HG03280 (cell line): ENCODE measurements around the gene GNA12.
"Not testable (repeated sequence)": the region's sequence is repeated elsewhere in the genome, so short reads cannot be mapped to it uniquely, and the experiment has no call there.

Experiments used
- ATAC-seq: cut with Tn5 transposase; IDR thresholded peaks from one replicate; pipeline ENCODE4 v1.9.1; 2021; ENCODE audit warnings: mild to moderate bottlenecking, moderate library complexity; ENCODE audit not compliant: unreplicated experiment

Gene GNA12

DNA sequence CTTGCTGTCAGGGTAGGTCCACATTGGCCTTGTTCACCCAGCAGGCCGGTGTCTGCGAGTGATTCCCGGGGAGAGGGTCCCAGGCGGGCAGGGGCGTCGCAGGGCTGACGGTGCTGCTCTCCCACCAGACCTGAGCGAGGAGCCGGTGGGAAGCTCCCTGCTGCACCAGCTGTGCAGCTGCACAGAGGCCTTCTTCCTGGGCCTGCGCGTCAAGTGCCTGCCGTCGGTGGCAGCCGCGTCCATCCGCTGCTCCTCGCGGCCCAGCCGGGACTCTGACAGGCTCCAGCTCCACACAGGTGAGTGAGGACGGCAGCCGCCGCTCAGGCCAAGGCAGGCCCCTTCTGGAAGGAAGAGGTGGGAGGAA, 141.5 kb downstream of the GNA12 start:
- ATAC-seq = no peak

DNA sequence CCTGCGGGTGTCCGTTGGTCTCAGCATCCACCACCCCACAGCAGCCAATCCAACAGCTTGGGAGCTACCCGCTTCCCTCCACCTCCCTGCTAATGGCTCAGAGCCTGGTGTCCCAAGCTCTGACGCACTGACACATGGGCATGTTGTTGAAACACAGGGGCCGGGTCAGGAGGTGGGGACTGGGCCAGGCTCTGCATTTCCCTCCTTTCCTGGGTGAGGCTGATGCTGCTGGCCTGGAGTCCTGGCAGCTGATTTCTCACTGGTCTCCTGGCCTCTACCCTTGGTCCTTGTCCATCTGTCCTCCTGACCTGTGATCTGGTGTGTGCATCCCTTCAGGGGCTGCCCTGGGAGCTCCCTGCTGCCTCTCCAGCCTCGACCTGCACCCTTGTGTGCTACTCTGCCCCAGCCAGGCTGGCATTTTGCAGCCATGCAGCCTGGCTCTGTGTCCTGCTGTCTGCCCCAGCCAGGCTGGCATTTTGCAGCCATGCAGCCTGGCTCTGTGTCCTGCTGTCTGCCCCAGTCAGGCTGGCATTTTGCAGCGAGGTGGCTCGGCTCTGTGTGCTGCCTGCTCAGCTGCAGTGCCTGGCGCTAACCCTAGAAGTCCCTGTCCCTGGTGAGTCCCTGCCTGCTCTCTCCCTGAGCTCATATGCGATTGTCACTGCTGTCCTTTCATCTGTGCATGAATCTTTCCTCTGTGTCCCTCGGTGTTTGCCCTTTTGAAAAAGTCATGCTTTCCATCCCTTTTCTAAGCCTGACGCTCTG, 142.1 kb downstream of the GNA12 start:
- ATAC-seq = no peak

DNA sequence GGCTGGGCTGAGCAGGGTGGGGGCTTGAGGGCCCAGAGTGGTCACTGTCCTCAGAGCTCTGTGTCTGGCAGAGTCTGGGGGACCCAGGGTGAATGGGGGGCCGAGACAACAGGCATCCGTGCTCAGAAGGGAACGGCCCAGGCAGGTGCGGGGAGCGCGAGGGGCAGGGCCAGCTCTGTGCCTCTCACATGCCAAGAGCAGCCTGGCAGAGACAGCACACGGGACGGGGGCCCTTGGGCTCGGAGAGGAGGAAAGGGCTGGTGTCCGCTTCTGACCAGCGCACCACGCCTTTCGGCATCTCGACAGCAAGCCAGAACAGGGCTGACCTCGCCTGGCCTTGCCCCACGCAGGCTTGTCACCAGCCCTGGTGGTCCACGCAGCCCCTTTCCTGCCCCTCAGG, 142.7 kb downstream of the GNA12 start:
- no peak for ATAC-seq

DNA sequence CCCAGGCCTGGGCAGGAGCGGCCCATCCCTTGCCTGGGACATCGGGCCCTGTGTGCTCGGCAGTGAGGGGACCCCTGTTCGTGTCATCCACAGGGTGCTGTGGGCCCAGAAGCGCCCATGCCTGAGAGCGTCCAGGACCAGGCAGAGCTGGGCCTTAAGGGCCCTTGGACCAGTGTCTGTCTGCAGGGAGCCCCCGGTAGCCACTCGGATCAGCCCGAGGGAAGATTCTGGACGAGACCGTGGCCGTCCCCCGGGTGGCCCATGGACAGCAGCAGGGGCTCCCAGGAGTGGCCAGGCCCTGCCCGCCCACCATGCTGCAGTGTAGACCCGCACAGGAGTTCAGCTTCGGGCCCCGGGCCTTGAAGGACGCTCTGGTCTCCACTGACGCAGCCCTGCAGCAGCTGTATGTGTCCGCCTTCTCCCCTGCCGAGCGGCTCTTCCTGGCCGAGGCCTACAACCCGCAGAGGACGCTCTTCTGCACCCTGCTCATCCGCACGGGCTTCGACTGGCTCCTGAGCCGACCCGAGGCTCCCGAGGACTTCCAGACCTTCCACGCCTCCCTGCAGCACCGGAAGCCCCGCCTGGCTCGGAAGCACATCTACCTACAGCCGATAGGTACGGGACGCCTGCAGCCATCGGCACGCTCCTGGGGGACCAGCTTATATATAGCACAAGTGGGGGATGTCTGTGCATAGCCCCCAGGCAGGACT, 143.8 kb downstream of the GNA12 start:
- ATAC-seq = no peak

DNA sequence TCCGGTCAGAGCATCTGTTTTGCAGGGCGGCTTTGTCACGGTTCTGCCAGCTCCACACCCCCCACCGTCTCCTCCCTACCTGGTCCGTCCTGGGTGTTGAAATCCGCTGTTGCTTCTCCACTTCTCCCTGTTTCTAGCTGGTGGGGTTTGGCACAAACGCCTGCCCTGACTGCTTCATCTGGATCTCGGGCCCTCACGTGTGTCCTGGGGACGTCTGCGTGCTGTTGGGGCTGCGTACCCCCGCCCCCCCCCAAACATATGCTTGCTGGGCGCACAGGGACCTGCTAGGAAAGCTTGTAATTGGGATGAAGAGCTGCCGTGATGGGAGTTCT, 144.9 kb downstream of the GNA12 start:
- no peak for ATAC-seq

DNA sequence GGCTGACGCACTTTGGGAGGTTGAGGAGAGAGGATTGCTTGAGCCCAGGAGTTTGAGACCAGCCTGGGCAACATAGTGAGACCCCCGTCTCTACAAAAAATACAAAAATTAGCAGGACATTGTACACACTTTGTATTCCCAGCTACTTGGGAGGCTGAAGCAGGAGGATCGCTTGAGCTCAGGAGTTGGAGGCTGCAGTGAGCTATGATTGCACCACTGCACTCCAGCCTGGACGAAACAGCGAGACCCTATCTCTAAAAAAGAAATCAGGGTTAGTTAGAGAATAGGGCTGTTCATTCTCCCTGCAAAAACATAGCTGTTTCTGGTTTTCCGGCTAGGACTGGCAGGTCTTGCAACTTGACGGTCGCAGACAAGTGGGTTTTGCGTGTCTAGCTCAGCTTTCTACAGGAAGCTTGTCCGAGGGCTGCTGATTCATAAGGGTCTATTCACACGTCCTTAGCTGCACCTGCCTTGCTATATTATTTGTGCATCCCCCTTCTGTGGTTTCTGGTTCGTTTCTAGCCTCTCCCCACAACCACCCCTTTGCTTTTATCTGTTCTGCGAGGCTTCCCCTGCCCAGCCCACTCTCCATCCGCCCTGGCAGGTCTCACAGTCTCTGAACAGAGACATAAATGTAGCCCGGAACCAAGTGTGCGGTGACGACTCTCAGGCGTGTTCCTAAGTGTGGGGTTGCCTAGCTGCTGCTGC, 145.4 kb downstream of the GNA12 start:
- ATAC-seq = peak; percentile 86

DNA sequence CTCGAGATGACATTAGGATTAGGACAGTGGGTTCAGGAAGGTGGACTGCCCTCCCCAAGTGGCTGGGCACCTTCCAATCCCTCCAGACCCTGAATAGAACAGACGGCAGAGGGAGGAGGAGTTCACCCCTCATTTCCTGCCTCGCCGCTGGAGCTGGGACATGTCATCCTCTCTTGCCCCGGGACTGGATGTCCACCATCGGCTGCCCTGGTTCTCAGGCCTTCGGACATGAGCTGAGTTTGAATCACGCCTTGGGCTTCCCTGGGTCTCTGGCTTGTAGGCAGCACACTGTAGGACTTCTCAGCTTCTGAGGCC, 150.0 kb downstream of the GNA12 start:
- not testable (repeated sequence) for ATAC-seq

DNA sequence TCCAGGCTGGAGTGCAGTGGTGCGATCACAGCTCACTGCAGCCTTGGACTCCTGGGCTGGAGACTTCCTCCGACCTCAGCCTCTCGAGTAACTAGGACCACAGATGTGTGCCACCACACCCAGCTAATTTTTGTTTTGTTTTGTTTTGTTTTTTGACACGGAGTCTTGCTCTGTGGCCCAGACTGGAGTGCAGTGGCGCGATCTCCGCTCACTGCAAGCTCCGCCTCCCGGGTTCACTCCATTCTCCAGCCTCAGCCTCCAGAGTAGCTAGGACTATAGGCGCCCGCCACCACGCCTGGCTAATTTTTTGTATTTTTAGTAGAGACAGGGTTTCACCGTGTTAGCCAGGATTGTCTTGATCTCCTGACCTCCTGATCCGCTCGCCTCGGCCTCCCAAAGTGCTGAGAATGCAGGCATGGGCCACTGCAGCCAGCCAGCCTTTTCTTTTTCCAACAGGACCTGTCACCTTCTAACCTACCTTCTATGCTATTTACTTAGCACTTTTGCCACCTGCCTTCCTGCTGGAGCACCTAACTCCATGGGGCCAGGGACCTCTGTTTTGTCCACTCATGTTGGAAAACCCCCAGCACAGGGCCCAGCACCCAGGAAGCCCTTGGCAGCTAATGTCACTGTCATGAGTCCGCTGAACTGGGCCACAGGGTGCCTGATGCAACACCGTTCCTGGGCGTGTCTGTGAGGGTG, 150.5 kb downstream of the GNA12 start:
- ATAC-seq = not testable (repeated sequence)

DNA sequence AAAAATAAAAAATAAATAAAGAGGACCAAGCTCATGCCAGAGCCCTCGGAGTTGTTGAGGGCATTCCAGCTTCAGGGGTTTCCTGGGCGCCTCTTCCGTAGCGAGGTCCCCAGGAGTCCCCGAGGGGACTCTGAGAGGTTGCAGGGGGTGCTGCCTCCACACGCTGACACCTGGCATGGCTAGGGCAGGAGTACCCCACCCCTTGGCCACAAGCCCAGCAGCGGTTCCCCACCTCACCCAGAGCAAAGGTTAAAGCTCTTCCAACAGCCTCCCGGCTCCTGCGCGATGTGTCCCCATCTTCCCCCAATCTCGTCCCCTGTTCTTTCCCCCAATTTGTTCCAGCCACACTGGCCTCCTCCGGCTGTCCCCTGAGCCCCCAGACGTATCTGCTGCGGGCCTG, 151.6 kb downstream of the GNA12 start:
- ATAC-seq = no peak

DNA sequence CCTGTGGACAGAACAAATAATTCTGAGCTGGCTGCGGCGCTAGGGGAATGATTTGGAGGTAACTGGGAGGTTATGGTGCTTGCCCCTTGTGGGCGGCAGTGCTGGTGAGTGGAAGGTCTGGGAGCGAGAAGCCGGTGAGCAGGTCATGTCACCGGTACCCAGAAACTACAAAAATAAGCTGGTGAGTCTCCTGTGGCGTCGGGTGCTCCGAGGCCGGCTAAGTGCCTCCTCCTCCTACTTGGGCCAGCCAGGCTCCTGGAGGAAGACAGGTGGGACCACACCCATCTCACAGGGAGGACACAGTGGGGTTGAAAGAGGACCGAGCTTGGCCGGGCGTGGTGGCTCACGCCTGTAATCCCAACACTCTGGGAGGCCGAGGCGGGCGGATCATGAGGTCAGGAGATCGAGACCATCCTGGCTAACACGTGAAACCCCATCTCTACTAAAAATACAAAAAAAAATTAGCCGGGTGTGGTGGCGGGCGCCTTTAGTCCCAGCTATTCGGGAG, 152.1 kb downstream of the GNA12 start:
- not testable (repeated sequence) for ATAC-seq

DNA sequence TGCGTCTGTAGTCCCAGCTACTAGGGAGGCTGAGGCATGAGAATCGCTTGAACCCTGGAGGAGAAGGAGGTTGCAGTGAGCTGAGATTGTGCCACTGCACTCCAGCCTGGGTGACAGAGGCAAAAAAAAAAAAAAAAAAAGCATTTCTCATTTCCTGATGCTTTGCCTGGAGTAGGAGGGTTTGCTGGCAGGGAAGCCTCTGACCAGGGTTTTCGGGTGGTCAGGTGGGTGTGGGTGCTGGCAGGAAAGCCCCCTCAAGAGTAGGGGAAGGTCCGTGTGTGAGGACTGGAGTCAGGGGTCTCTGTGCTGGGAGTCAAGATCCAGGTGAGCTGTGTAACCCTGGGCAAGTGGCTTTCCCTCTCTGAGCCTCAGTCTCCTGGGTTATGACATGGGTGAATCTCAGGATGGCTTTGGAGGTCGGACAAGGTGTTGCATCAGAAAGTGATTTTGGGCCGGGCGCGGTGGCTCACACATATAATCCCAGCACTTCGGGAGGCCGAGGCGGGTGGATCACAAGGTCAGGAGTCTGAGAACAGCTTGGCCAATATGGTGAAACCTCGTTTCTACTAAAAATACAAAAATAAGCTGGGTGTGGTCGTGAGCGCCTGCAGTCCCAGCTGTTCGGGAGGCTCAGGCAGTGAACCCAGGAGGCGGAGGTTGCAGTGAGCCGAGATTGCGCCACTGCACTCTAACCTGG, 152.9 kb downstream of the GNA12 start:
- ATAC-seq = no peak

DNA sequence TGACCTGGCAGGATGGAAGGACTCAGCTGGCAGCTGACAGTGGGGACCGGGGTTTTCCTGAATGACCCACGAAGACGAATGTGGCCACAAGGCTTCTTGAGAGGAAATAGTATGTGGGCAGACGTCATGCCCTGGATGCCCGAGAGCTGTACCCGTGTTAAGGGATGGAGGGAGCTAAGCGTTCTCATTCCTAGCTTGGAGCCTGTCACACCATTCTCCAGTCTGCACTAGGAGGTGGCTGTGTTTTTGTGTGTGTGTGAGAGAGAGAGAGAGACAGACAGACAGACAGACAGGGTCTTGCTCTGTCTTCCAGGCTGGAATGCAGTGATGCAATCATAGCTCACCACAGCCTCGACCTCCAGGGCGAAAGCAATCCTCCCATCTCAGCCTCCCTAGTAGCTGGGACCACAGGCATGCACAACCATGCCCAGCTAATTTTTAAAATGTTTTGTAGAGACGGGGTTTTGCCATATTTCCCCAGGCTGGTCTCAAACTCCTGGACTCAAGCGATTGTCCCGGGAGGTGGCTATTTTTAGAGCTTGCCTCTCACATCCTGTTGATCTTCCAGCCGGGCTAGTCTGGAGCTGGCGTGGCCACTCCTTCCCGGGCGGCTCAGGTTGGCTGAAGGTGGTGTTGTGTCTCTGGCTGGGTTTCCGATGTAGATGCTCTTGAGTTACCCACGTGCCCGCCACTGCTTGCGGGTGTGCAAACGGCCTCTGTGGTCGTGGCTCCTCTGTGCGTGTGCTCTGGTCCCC, 154.0 kb downstream of the GNA12 start:
- no peak for ATAC-seq

DNA sequence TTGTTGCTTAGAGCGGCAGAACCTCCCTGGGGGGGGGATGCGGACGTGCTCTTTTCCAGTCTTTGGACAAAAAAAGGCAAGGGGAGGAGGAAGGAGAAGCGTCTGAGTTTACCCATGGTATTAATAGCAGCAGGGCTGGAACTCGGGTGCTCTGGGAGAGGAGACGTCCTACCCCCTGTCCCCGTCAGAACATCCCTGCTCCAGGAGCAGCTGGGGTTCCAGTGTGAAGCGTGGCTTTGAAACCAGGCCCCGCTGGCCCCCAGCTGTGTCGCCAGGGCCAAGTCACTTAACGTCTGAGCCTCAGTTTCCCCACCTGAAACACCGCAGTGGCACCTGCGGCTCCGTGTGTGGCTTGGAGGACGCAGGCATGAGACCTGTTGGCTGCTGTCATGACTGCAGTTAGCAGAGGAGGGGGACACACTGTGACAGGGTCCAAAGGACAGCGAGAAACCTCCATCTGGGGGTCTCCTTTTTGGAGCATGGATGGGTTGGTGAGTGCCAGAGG, 154.7 kb downstream of the GNA12 start:
- no peak for ATAC-seq

DNA sequence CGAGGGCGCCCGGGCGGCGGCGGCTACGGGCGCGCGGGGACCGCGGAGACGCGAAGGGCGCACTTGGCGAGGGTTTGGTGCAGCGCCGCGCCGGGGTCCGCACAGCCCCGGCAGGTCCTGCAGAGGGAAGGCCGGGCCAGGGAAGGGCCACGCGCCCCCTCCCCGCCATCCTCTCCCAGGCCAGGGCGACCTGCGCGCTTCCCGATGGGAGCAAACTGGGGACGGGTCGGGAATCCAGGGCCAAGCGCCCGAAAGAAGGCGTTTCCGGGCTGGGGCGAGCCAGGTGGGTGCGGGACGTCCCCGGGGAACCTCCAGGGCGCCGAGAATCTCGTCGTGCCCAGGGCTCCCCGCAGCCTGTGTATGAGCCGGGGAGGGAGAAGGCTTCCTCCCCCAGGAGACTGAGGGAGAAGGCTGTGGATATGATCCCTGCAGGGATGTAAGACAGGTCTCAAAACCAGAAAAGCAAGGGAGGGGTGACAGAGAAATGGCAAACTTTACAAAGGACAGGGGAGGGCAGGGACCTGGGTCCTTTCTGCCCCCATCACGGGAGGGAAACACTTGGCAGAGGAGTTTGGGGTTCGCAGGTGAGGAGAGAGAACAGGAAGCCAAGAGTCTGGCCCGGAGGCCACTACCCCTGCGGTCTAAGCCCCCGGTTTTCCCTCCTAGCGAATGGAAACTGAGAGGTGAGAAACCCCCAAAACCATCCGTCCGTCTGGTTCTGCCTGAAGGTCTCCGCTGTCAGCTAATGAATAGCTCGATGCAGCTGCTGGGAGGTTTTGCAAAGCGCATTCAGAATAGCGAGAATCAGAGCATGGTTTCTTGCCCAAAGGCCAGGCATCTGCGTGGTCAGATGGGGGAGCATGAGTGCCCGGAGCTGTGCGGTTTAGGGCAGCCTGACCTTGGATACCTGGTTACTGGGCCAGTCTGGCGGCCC, 155.4 kb downstream of the GNA12 start:
- peak; percentile 63 for ATAC-seq

DNA sequence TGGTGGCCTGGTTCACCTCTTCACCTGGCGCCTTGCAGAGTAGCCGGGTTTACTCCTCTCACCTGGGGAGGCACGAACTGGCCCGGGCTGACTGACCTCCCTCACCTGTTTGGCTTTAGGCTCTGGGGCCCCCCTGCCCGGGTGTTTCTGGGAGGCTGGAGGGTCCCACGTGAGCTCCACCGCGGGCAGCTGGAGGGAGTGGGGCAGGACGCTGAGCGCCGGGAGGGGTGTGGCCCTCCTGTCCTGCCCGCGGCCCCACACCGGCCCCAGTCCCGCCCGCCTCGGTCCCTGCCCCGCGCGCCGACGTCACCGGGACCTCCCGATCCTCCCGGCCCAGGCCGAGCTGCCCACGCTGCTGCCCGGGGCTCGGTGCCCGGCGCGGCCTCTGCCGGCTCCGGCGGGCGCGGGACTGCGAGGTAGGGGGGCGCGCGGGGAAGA, 156.2 kb downstream of the GNA12 start, which contains the start of gene AMZ1:
Gene AMZ1 (plus strand): TSS at position 322 of the 438 bp plus-strand sequence. CDS start 12,250 bp downstream, outside the sequence.
- no peak for ATAC-seq

DNA sequence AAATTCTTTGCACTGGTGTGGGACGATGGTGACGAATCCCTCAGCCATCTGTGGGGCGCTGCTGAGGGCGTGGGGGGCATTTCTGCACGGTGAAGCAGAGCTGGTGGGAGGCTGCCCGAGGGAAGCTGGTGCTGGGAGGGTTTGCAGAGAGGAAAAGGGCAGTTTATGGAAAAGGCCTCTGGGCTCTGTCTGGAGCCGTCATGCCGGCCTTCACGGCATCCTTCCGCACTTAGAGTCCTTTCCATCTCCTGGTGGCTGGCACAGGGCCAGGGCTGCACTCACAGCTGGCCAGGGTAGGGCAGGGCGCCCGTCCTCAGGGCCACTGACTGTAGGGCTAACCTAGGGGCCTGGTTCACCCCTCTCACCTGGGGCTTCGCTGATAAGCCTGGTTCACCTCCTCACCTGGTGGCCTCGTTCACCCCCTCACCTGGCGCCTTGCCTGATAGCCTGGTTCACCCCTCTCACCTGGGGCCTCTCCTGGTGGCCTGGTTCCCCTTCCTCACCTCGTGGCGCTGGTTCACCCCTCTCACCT, 156.7 kb downstream of the GNA12 start:
- ATAC-seq = no peak

DNA sequence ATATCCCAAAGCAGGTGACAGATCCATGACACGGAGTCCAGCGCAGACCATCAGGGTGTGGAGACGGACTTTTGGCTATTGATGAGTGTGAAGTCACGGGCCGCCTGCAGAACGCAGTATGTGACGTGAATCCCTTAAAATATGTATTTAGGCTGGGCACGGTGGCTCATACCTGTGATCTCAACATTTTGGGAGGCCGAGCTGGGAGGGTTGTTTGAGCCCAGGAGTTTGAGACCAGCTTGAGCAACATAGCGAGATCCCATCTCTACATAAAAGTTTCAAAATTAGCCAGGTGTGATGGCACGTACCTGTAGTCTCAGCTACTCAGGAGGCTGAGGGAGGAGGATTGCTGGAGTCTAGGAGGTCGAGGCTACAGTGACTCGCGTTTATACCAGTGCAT, 158.0 kb downstream of the GNA12 start:
- no peak for ATAC-seq

DNA sequence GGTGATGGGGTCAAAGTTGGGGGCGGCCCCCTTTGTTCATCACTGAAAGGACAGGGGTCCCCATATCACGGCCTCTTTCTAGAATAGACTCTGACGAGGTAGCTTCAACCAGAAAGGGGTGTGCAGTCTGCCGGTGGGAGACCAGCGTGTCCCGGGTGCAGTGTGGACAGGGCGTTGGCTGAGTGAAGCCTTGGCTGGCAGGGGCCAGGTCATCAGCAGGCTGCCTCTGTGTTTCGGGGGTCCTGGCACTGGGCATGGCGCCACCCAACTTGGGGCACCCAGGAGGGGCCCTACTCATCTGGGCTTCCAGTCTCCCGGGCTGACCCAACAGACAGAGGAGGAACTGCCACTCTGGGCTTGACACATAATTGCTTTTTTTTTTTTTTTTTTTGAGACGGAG, 159.6 kb downstream of the GNA12 start:
- no peak for ATAC-seq
